ENCODE measurements around the gene IQGAP1. TPM values are rescaled to one million over a fixed set of nuclear protein-coding genes. Genes with fewer than 3 reads are reported as not detected.
"Not testable (repeated sequence)": the region's sequence is repeated elsewhere in the genome, so short reads cannot be mapped to it uniquely, and the experiment has no call there.

The IQGAP1 gene
- total and polyA plus RNA-seq, 2 of the 13 experiments (the other 11 are each of a cell fraction or from before 2014, with no cell fraction given), result 29.5 to 37.9 TPM

- no peaks in the 10 kb centered on the region for H3K27me3 ChIP-seq (ENCODE audit: control insufficient read depth in 1 of 2, insufficient read depth in 2 of 2, low read length in 2 of 2)
- no peaks in the 10 kb centered on the region for H4K20me1 ChIP-seq (ENCODE audit: insufficient read depth, low read length)
- H3K79me2 ChIP-seq (ENCODE audit: insufficient read depth, low read length), result peaks cover 26% of the 10 kb centered on the region
- no peak for TF ChIP-seq PHF20 (CRISPR knock-in tag; IDR thresholded peaks at IDR 0.05)
- no peaks in the 10 kb centered on the region for H3K36me3 ChIP-seq (replicated peaks in 1 of 2; ENCODE audit: control insufficient read depth in 1 of 2, insufficient read depth in 2 of 2, low read length in 2 of 2)
- H3K4me3 ChIP-seq (replicated peaks in 1 of 3; ENCODE audit: insufficient read depth in 1 of 3, low read depth in 2 of 3, low read length in 3 of 3), result no peak overlapping the region
- ChIA-PET POLR2A (no interaction called here), CTCF (ENCODE audit: low intra/inter-chr PET ratio, low total read pairs) (no interaction called here)
- BruUV-seq (replicated peaks), result no TSS peak
- no peaks in the 10 kb centered on the region for H3K4me1 ChIP-seq (ENCODE audit: insufficient read depth, low read length)
- in situ Hi-C loops (cut with HindIII; ENCODE audit: extremely low pct_ligation_motif_present, low pct_unique_long_range_greater_than_20kb) (no loop called here), intact Hi-C loops (cut with micrococcal nuclease; ENCODE audit: unreplicated experiment) (no loop called here)
- 94% methylated on average over 3 of the region's 3 CpGs for WGBS (ENCODE audit: low lambda C conversion rate)
- H3K9me3 ChIP-seq (ENCODE audit: low read length), result no peaks in the 10 kb centered on the region
- no peak overlapping the region for H3K27ac ChIP-seq (ENCODE audit: extremely low read length, insufficient read depth, low read length)
- no peak overlapping the region for H3K9ac ChIP-seq (ENCODE audit: insufficient read depth, low read depth, low read length)
- no peak overlapping the region for H2AFZ ChIP-seq (ENCODE audit: low read length)
- H3K4me2 ChIP-seq (ENCODE audit: low read depth, low read length), result no peak overlapping the region
- FAIRE-seq, result no peak
- no peak for DNase-seq (ENCODE audit: low spot score)
- no peak for ATAC-seq
Measured at GRCh38 chr15:90408657-90409056, 20.6 kb downstream of the IQGAP1 start.

GRCh38 chr15:90409587-90409986 lies 21.5 kb downstream of the IQGAP1 start:
- ATAC-seq; FAIRE-seq; in situ Hi-C loops (cut with HindIII; ENCODE audit: extremely low pct_ligation_motif_present, low pct_unique_long_range_greater_than_20kb); H3K36me3 ChIP-seq (replicated peaks in 1 of 2; ENCODE audit: control insufficient read depth in 1 of 2, insufficient read depth in 2 of 2, low read length in 2 of 2); H3K4me3 ChIP-seq (replicated peaks in 1 of 3; ENCODE audit: insufficient read depth in 1 of 3, low read depth in 2 of 3, low read length in 3 of 3); BruUV-seq (replicated peaks); H3K27ac ChIP-seq (ENCODE audit: extremely low read length, insufficient read depth, low read length); H3K27me3 ChIP-seq (ENCODE audit: control insufficient read depth in 1 of 2, insufficient read depth in 2 of 2, low read length in 2 of 2); intact Hi-C loops (cut with micrococcal nuclease; ENCODE audit: unreplicated experiment); CTCF ChIA-PET (ENCODE audit: low intra/inter-chr PET ratio, low total read pairs); H4K20me1 ChIP-seq (ENCODE audit: insufficient read depth, low read length); DNase-seq (ENCODE audit: low spot score); H3K4me1 ChIP-seq (ENCODE audit: insufficient read depth, low read length); H3K9me3 ChIP-seq (ENCODE audit: low read length); H3K9ac ChIP-seq (ENCODE audit: insufficient read depth, low read depth, low read length); POLR2A ChIA-PET; H3K4me2 ChIP-seq (ENCODE audit: low read depth, low read length); H2AFZ ChIP-seq (ENCODE audit: low read length): not testable (repeated sequence)
- WGBS (ENCODE audit: low lambda C conversion rate), result over 99% methylated on average over 3 of the region's 3 CpGs
- peaks cover 18% of the 10 kb centered on the region for H3K79me2 ChIP-seq (ENCODE audit: insufficient read depth, low read length)

- 98% methylated on average over 4 of the region's 4 CpGs for WGBS (ENCODE audit: low lambda C conversion rate)
- H3K4me1 ChIP-seq (ENCODE audit: insufficient read depth, low read length); H4K20me1 ChIP-seq (ENCODE audit: insufficient read depth, low read length); H3K9me3 ChIP-seq (ENCODE audit: low read length); DNase-seq (ENCODE audit: low spot score); ATAC-seq; FAIRE-seq; H3K9ac ChIP-seq (ENCODE audit: insufficient read depth, low read depth, low read length); H3K36me3 ChIP-seq (replicated peaks in 1 of 2; ENCODE audit: control insufficient read depth in 1 of 2, insufficient read depth in 2 of 2, low read length in 2 of 2); H3K27ac ChIP-seq (ENCODE audit: extremely low read length, insufficient read depth, low read length); POLR2A ChIA-PET; CTCF ChIA-PET (ENCODE audit: low intra/inter-chr PET ratio, low total read pairs); H3K4me2 ChIP-seq (ENCODE audit: low read depth, low read length); H3K27me3 ChIP-seq (ENCODE audit: control insufficient read depth in 1 of 2, insufficient read depth in 2 of 2, low read length in 2 of 2); H3K4me3 ChIP-seq (replicated peaks in 1 of 3; ENCODE audit: insufficient read depth in 1 of 3, low read depth in 2 of 3, low read length in 3 of 3); BruUV-seq (replicated peaks); in situ Hi-C loops (cut with HindIII; ENCODE audit: extremely low pct_ligation_motif_present, low pct_unique_long_range_greater_than_20kb); intact Hi-C loops (cut with micrococcal nuclease; ENCODE audit: unreplicated experiment); H2AFZ ChIP-seq (ENCODE audit: low read length): not testable (repeated sequence)
- peaks cover 15% of the 10 kb centered on the region for H3K79me2 ChIP-seq (ENCODE audit: insufficient read depth, low read length)
Measured at GRCh38 chr15:90410316-90410715, 22.3 kb downstream of the IQGAP1 start.

All from HepG2 (cell line).